K562 (cell line): ENCODE data around the gene ABCA7. TPM values are rescaled to one million over a fixed set of nuclear protein-coding genes. Genes with fewer than 3 reads are reported as not detected.

ENCODE experiments used
- ATAC-seq: fragments of 200-7000 bp; cut with Tn5 transposase; 3 replicates; pipeline ENCODE4 v1.9.1; 2020; ENCODE audit warnings: moderate library complexity
- BruUV-seq: library from RNA; stranded (reverse); fragments of 400-500 nt; replicated peaks from 2 replicates; lab custom pipeline; 2021; lab: Mats Ljungman, UMichigan
- CTCF ChIA-PET: fragments of 300-600 bp; formaldehyde crosslinking; extraction: SDS; loops from one replicate; lab custom pipeline; 2021; ENCODE audit warnings: low intra/inter-chr PET ratio; lab: Yijun Ruan, JAX
- POLR2A ChIA-PET: fragments of 300-600, 350-650 bp; sonication (Branson Sonifier 250); formaldehyde crosslinking; extraction: SDS; loops from one replicate; lab custom pipeline; 2021; ENCODE audit warnings: antibody characterized with exemption, inconsistent platforms; lab: Yijun Ruan, JAX
- DNase-seq, 4 experiments: peaks; one replicate each; pipeline versions ENCODE4 v3.0.0 to v3.0.0-alpha.2; 2011 to 2018; ENCODE audit warnings: low spot score in 3 of 4, mixed read lengths in 3 of 4; ENCODE audit errors: extremely low read depth in 1 of 4
- FAIRE-seq: peaks from 2 replicates; lab custom pipeline; 2011; peaks lifted over from hg19 to GRCh38; lab: Jason Lieb, UNC
- H2AFZ ChIP-seq: 2 replicates; pipeline ENCODE4 v1.6.0; 2011; ENCODE audit warnings: low read depth, low read length, control low read depth, inconsistent platforms
- H3K27ac ChIP-seq: fragments of 200-600 bp; 3 replicates; pipeline ENCODE4 v1.8.0; 2011; ENCODE audit warnings: low read depth, mild to moderate bottlenecking, control low read depth, inconsistent platforms, low read length, moderate library complexity, mixed read lengths; ENCODE audit errors: extremely low read depth
- H3K27me3 ChIP-seq, 2 experiments: fragments of 300-600 bp in 1 of 2; 2 replicates in 1 of 2; 3 replicates in 1 of 2; pipeline versions ENCODE4 v1.6.0 to v1.8.0; 2011; ENCODE audit warnings: inconsistent platforms in 2 of 2, low read length in 2 of 2, mild to moderate bottlenecking in 1 of 2, mixed read lengths in 1 of 2, moderate library complexity in 1 of 2; ENCODE audit not compliant: control insufficient read depth in 2 of 2, insufficient read depth in 2 of 2
- H3K36me3 ChIP-seq: fragments of 300-600 bp; 3 replicates; pipeline ENCODE4 v1.8.0; 2011; ENCODE audit warnings: mild to moderate bottlenecking, low read length, inconsistent platforms; ENCODE audit not compliant: control insufficient read depth, insufficient read depth
- H3K4me1 ChIP-seq, 2 experiments: fragments of 200-600 bp in 1 of 2; replicated peaks in 1 of 2; 2 replicates in 1 of 2; 3 replicates in 1 of 2; pipeline versions ENCODE4 v1.5.1 to v1.8.0; 2011; ENCODE audit warnings: inconsistent platforms in 2 of 2, low read length in 2 of 2, mild to moderate bottlenecking in 1 of 2, mixed read lengths in 1 of 2, moderate library complexity in 1 of 2; ENCODE audit not compliant: control insufficient read depth in 2 of 2, insufficient read depth in 2 of 2
- H3K4me2 ChIP-seq: 2 replicates; pipeline ENCODE4 v1.6.1; 2011; ENCODE audit warnings: low read length, control low read depth, inconsistent platforms, mixed read lengths; ENCODE audit not compliant: insufficient read depth
- H3K4me3 ChIP-seq: fragments of 200-600 bp; sonication (generic), shearing (Covaris generic); 2 replicates; pipeline ENCODE4 v1.5.1; 2016; ENCODE audit warnings: control low read depth, inconsistent platforms
- H3K79me2 ChIP-seq: fragments of 200-600 bp; 3 replicates; pipeline ENCODE4 v1.8.0; 2011; ENCODE audit warnings: low read length, inconsistent platforms; ENCODE audit not compliant: control insufficient read depth, insufficient read depth
- H3K9ac ChIP-seq, 2 experiments: 2 replicates each; pipeline versions ENCODE4 v1.6.0 to v1.6.1; 2011; ENCODE audit warnings: low read depth in 2 of 2, low read length in 2 of 2, control low read depth in 1 of 2, inconsistent platforms in 1 of 2, mild to moderate bottlenecking in 1 of 2, mixed read lengths in 1 of 2; ENCODE audit not compliant: insufficient read depth in 1 of 2
- H3K9me1 ChIP-seq: one replicate; pipeline ENCODE4 v1.6.0; 2011; ENCODE audit warnings: inconsistent platforms, mild to moderate bottlenecking, low read length, moderate library complexity; ENCODE audit not compliant: control insufficient read depth, insufficient read depth
- H3K9me3 ChIP-seq: replicated peaks from 2 replicates; pipeline ENCODE4 v1.5.1; 2011; ENCODE audit warnings: low read depth, low read length, inconsistent platforms; ENCODE audit not compliant: control insufficient read depth, insufficient read depth
- H4K20me1 ChIP-seq: replicated peaks from 2 replicates; pipeline ENCODE4 v1.6.1; 2011; ENCODE audit warnings: low read length, inconsistent platforms, mixed read lengths; ENCODE audit not compliant: control insufficient read depth, insufficient read depth
- BRF2 ChIP-seq: IDR thresholded peaks from 3 replicates; pipeline ENCODE4 v1.6.1; 2011; ENCODE audit warnings: borderline replicate concordance, mild to moderate bottlenecking; ENCODE audit not compliant: insufficient read length, insufficient read depth
- HINFP ChIP-seq: fragments of 450-650 bp; conservative IDR thresholded peaks from 2 replicates; pipeline ENCODE4 v1.6.1; 2016; ENCODE audit warnings: missing genetic modification characterization, low read depth, mild to moderate bottlenecking, control low read depth, missing compliant biosample characterization
- HNRNPL ChIP-seq: fragments of 200-400 bp; formaldehyde crosslinking; IDR thresholded peaks from 2 replicates; pipeline ENCODE4 v1.6.1; 2017; ENCODE audit warnings: low read depth, mild to moderate bottlenecking, low read length
- RERE ChIP-seq: sonication (generic); formaldehyde crosslinking; IDR thresholded peaks from 2 replicates; pipeline ENCODE4 v1.8.0; 2023; ENCODE audit warnings: missing genetic modification reagents, mild to moderate bottlenecking, borderline replicate concordance
- SREBF2 ChIP-seq: sonication (generic); formaldehyde crosslinking; IDR thresholded peaks from 2 replicates; pipeline ENCODE4 v1.4.0; 2020; ENCODE audit warnings: mild to moderate bottlenecking, missing genetic modification reagents
- ZNF316 ChIP-seq: fragments of 450-650 bp; IDR thresholded peaks from 2 replicates; pipeline ENCODE4 v1.6.1; 2016
- WGBS: fragments of 100-300 bp; shearing (Covaris generic); methylation state at CpG from one replicate; pipeline ENCODE4 v1.1.6; 2016; ENCODE audit warnings: low coverage, mixed read lengths; ENCODE audit not compliant: insufficient coverage; ENCODE audit errors: missing lambda C conversion rate; 5-methylcytosine and 5-hydroxymethylcytosine counted together
- in situ Hi-C: fragments of 300-500 bp; cut with MboI; formaldehyde crosslinking; loops from 4 replicates; pipeline ENCODE4 v1.15.0; 2018; ENCODE audit warnings: inconsistent platforms, mixed read lengths
- intact Hi-C: fragments of 100-400 bp; cut with micrococcal nuclease; formaldehyde crosslinking; loops from 2 replicates; pipeline ENCODE4 v1.14.2; 2022
- polyA plus RNA-seq, 8 experiments: library from polyadenylated mRNA; depleted of rRNA in 4 of 8; stranded (reverse) in 5 of 8; unstranded in 3 of 8; fragments of >200 nt; fragmentation: Nextera tagmentation in 2 of 8; fragmentation: Illumina TruSeq in 1 of 8; extraction: Ambion mirVana in 2 of 8; extraction: Trizol in 1 of 8; gene quantifications; 2 replicates each; pipeline versions ENCODE4 v1.2.1 to v1.2.3, GENCODE V29; 2011 to 2014; ENCODE audit warnings: inconsistent platforms in 1 of 8, missing spikeins in 1 of 8
- total RNA-seq, 7 experiments: library from RNA; depleted of rRNA in 6 of 7; stranded (reverse); fragments of >200 nt in 6 of 7; fragmentation: Illumina TruSeq in 2 of 7; extraction: Trizol in 2 of 7; gene quantifications; 2 replicates each; pipeline versions ENCODE4 v1.2.1 to v1.2.3, GENCODE V29; 2011 to 2021; ENCODE audit warnings: low replicate concordance in 1 of 7

Gene ABCA7
- total and polyA plus RNA-seq, 9 of the 15 experiments (the other 6 are each of a cell fraction or from before 2014, with no cell fraction given), result 2.3 to 96.1 (median 31.2) TPM

- ATAC-seq (no peak), FAIRE-seq (no peak), DNase-seq (no peak)
- in situ Hi-C loops, result no loop called here
- Histone ChIP-seq H3K27me3 (no peaks in the 10 kb centered on the region), H3K9me3 (no peaks in the 10 kb centered on the region), H3K4me3 (no peak overlapping the region), H3K4me2 (no peak overlapping the region), H3K9ac (no peak overlapping the region), H3K9me1 (no peaks in the 10 kb centered on the region), H2AFZ (no peak overlapping the region), H3K27ac (no peak overlapping the region), H3K4me1 (peaks cover 0 to 75% of the 10 kb centered on the region in 2 experiments; a peak in 2 of 5 replicates), H3K36me3 (peaks cover 35% of the 10 kb centered on the region; the same call in 1 of the 3 replicates), H4K20me1 (no peaks in the 10 kb centered on the region), H3K79me2 (no peaks in the 10 kb centered on the region)
- intact Hi-C loops, result no loop called here
- CTCF ChIA-PET, result no interaction called here
- TF ChIP-seq BRF2 (no peak), ZNF316 (0 out of 2 replicates have a peak, but pooled peaks have one; percentile 1), HINFP (no peak), RERE (no peak), HNRNPL (peak; percentile 44; the same call in 1 of the 2 replicates), SREBF2 (CRISPR knock-in tag) (no peak)
- no TSS peak for BruUV-seq
- POLR2A ChIA-PET, result interaction anchor here (0.6 to 0.8 kb wide), 2 partner anchors 10 to 20 kb away, joined by 3 to 4 read pairs; no protein-coding TSS in a partner anchor
- WGBS, result 95% methylated on average over 29 of the region's 73 CpGs
Measured at GRCh38 chr19:1007399-1008251, 32.3 kb upstream of the ABCA7 start.
